IPS DF 6.9 (cell line): Measurements from ENCODE around the gene TRPM8.

Experiments used
- DNase-seq: peaks from one replicate; pipeline ENCODE4 v3.0.0-alpha.2; 2013; ENCODE audit warnings: low read depth, low spot score
- H3K27ac ChIP-seq: one replicate; pipeline ENCODE4 v1.5.1; 2013; ENCODE audit warnings: low read length, control low read depth
- H3K27me3 ChIP-seq: 2 replicates; pipeline ENCODE4 v1.6.1; 2013; ENCODE audit warnings: mild to moderate bottlenecking, low read length; ENCODE audit not compliant: control insufficient read depth, insufficient read depth
- H3K36me3 ChIP-seq: 2 replicates; pipeline ENCODE4 v1.6.1; 2013; ENCODE audit warnings: low read length; ENCODE audit not compliant: control insufficient read depth, insufficient read depth
- H3K4me1 ChIP-seq: 2 replicates; pipeline ENCODE4 v1.6.1; 2013; ENCODE audit warnings: low read length; ENCODE audit not compliant: control insufficient read depth, insufficient read depth
- H3K4me3 ChIP-seq: 2 replicates; pipeline ENCODE4 v1.5.1; 2013; ENCODE audit warnings: mild to moderate bottlenecking, low read length
- H3K9me3 ChIP-seq: 2 replicates; pipeline ENCODE4 v1.6.1; 2013; ENCODE audit warnings: low read length, inconsistent platforms; ENCODE audit not compliant: control insufficient read depth, insufficient read depth
- WGBS: extraction: QIAGEN DNeasy Blood & Tissue Kit; methylation state at CpG from one replicate; pipeline ENCODE4 v1.1.7; 2013; ENCODE audit warnings: mixed read lengths, missing lambda C conversion rate; ENCODE audit not compliant: insufficient read length, insufficient coverage; 5-methylcytosine and 5-hydroxymethylcytosine counted together

Gene TRPM8

DNA sequence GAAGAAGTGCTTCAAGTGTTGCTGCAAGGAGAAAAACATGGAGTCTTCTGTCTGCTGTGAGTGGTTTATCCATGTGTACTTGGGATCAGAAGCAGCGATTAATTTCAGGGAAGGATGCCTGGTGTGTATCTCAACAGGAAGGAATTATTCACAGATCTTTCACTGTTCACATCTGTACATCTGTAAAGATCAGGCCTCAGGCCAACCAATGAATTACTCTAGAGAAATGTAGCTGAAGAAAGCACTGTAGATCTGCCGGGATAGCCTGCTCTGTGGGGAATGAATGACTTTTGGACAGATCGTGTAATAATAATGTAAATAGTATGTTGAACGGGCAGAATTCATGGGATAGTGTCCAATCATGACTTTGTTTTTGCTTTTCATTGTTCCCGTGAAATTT, 79.3 kb downstream of the TRPM8 start:
- H3K27ac ChIP-seq: no peak overlapping the region
- no CpG with 5 or more reads among the region's 5 CpGs for WGBS
- DNase-seq: no peak
- no peaks in the 10 kb centered on the region for H3K4me1 ChIP-seq
- 0 out of 2 replicates have a peak, but pooled peaks cover 3% of the 10 kb centered on the region for H3K36me3 ChIP-seq
- peaks cover 3% of the 10 kb centered on the region; the same call in 1 of the 2 replicates for H3K9me3 ChIP-seq
- H3K4me3 ChIP-seq: no peak overlapping the region
- no peaks in the 10 kb centered on the region for H3K27me3 ChIP-seq

DNA sequence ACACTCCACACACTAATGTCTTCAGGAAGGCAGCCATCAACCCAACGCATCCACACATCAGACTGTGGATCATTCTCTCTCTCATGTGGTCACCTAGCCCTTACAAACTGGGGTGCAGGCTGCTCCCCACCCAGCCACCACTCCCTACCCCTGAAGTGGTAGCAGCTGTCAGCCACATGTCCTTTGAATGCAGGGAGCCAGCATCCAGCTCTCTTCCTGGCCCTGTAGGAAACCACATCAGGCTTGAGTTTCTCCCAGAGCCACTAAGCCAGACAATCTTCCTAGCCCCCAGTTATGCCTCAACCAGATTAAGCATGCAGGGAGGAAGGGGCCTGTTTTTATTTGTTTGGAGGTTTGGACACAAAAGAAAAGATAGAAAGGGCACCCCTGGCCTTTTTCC, 80.5 kb downstream of the TRPM8 start:
- WGBS: no CpG with 5 or more reads among the region's 1 CpG
- Histone ChIP-seq H3K27ac (no peak overlapping the region), H3K4me3 (no peak overlapping the region), H3K4me1 (no peaks in the 10 kb centered on the region), H3K27me3 (no peaks in the 10 kb centered on the region), H3K36me3 (no peaks in the 10 kb centered on the region), H3K9me3 (no peaks in the 10 kb centered on the region)
- DNase-seq: no peak

DNA sequence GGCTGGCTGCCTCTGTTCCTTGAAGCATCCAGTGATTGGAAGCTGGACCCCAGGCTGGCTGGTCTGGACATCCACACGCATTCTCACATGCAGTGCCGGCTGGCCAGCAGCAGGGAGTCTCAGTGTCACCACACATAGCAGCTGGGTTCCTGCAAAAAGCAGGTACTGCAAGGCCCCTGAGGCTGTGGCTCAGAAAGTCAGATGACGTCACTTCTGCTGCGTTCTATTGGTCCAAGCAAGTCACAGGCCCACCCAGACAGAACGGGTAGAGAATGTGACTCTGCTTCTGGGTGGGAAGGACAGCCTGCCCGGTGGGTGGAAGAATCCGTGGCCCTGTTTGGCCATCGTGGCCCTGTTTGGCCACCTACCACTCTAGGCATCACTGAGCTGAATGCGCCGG, 82.0 kb downstream of the TRPM8 start:
- no peaks in the 10 kb centered on the region for H3K36me3 ChIP-seq
- no peak for DNase-seq

DNA sequence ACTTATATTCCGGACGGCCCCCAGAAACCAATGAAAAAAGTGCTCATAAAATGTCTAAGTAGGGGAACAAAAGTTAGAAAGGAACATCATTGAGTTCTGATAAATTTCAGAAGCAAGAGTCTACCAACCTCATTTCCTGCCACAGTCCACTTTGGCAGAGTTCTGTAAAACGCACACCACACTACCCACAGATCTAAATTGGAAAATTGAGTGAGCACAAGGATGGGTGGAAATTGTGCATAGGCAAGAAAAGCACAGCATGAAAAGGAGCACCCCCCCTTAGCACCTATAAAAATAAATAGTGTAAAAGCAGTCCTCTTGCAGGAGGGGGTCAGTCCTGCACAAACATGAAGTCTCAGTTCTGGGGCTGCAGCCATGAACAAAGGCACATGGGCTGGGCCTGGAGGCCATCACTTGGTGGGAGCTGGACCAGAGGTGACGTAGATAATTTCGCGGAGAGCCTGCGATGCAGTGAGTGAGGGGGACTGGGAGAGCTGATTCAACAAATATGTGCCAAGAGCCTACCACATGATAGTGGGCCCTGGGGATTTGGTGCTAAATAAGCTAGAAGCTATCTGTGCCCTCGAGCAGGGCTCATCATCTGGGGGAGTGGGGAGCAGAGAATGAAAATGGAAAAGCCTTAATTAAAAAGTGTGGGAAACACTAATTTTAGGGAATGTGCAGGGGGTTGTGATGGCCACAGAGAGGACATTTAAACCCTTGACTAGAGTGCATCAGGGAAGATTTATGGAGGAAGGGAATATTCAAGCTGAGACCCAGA, 84.4 kb downstream of the TRPM8 start:
- Histone ChIP-seq H3K4me1 (no peaks in the 10 kb centered on the region), H3K27me3 (no peaks in the 10 kb centered on the region), H3K4me3 (no peak overlapping the region), H3K9me3 (no peaks in the 10 kb centered on the region), H3K36me3 (no peaks in the 10 kb centered on the region), H3K27ac (no peak overlapping the region)
- no peak for DNase-seq
- no CpG with 5 or more reads among the region's 8 CpGs for WGBS

More for the DNA sequence above, 82.0 kb downstream of the TRPM8 start:
- Histone ChIP-seq H3K9me3 (no peaks in the 10 kb centered on the region), H3K27me3 (no peaks in the 10 kb centered on the region), H3K4me1 (no peaks in the 10 kb centered on the region), H3K4me3 (no peak overlapping the region), H3K27ac (no peak overlapping the region)
- WGBS: no CpG with 5 or more reads among the region's 10 CpGs

DNA sequence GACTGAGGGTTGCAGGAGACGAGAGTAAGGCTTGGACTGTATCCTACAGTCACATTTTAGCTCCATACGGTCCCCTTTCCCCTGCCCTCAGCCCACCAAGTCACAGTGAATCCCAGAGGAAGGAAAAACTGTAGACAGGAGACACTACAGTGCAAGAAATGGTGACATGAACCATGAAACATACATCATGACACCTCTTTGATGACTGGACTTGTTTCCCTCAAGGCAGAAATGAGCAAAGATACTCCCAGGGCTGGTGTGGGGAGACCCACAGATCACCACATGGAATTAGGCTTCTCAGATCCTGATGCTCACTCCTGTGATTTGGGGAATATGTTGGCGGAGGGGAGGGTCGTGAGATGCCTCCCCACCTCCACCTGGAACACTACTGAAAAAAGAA, 85.1 kb downstream of the TRPM8 start:
- Histone ChIP-seq H3K4me1 (no peaks in the 10 kb centered on the region), H3K4me3 (no peak overlapping the region), H3K9me3 (no peaks in the 10 kb centered on the region), H3K36me3 (no peaks in the 10 kb centered on the region), H3K27ac (no peak overlapping the region), H3K27me3 (no peaks in the 10 kb centered on the region)
- no peak for DNase-seq
- WGBS: no CpG with 5 or more reads among the region's 4 CpGs

DNA sequence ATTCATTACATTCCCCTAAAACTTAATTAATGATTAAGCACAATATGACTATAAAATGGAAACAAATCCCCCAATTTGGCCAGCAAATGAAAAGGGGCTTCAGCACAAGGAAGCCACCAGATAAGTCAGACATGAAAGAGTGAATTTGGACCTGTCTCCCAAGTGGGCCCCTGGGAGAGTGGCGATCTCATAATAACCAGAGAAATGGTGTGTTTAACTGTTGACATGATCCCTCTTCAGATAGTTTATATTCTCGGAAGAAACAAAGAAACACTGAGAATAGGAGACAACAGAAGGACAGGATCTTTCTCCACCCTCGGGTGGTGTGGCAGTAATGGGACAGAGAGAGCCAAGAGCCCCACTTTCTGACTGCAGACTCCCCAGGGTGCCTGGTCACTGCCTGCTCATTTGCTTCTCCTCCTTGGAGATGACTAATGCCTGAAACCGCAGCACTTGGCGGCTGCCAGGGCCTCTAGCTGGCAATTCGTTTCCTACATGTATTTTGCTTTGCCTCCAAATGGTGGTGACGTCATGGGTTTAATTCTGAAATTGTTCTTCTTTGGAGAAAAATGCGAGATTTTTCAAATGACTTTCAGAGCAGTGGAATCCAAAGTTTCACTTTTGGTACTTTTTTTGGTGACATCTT, 86.9 kb downstream of the TRPM8 start:
- no peaks in the 10 kb centered on the region for H3K27me3 ChIP-seq
- no peaks in the 10 kb centered on the region for H3K36me3 ChIP-seq
- no peak for DNase-seq
- WGBS: no CpG with 5 or more reads among the region's 8 CpGs
- no peak overlapping the region for H3K4me3 ChIP-seq
- no peaks in the 10 kb centered on the region for H3K9me3 ChIP-seq
- no peak overlapping the region for H3K27ac ChIP-seq
- no peaks in the 10 kb centered on the region for H3K4me1 ChIP-seq

DNA sequence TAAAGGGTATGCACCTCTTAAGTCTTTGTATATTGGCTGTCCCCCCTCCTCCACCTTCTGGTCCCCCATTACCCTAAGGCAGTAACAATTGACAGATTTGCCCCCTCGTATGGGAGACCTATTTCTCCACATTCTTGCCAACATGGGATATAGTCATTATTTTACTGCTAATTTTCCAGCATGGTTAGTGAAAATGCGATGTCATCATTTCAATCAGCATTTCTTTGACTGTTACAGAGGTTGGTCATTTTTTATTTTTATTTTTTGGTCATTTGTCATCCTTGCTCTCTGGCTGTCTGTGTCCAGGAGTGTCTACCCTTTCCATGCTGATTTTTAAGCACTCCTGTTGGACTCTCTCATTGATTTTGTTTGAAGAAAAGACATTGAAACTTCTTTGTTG, 88.0 kb downstream of the TRPM8 start:
- H3K4me3 ChIP-seq: no peak overlapping the region
- no peaks in the 10 kb centered on the region; the same call in 1 of the 2 replicates for H3K4me1 ChIP-seq
- no peaks in the 10 kb centered on the region for H3K27me3 ChIP-seq
- DNase-seq: no peak
- H3K36me3 ChIP-seq: no peaks in the 10 kb centered on the region
- no CpG with 5 or more reads among the region's 2 CpGs for WGBS
- H3K9me3 ChIP-seq: no peaks in the 10 kb centered on the region
- no peak overlapping the region for H3K27ac ChIP-seq

DNA sequence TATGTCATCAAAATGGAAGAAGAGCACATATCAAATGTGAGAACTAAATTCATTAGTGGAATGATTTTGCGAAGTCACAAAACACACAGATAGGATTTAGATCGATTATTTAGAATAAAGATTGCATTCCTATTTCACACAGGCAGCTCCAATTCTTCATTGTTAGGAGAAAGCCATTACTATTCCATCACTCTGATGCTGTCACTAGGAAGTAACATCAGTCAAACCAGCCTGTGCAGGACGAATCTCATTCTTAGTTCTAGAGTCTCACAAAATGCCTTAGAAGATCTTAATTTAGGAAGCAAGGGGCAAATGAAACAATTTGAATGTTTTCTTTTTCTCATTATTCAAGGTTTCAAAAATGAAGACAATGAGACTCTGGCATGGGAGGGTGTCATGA, 89.3 kb downstream of the TRPM8 start:
- H3K27ac ChIP-seq: no peak overlapping the region
- no peaks in the 10 kb centered on the region for H3K36me3 ChIP-seq
- H3K9me3 ChIP-seq: no peaks in the 10 kb centered on the region
- no CpG with 5 or more reads among the region's 3 CpGs for WGBS
- H3K4me1 ChIP-seq: no peaks in the 10 kb centered on the region; the same call in 1 of the 2 replicates
- no peaks in the 10 kb centered on the region for H3K27me3 ChIP-seq
- no peak for DNase-seq
- no peak overlapping the region for H3K4me3 ChIP-seq

DNA sequence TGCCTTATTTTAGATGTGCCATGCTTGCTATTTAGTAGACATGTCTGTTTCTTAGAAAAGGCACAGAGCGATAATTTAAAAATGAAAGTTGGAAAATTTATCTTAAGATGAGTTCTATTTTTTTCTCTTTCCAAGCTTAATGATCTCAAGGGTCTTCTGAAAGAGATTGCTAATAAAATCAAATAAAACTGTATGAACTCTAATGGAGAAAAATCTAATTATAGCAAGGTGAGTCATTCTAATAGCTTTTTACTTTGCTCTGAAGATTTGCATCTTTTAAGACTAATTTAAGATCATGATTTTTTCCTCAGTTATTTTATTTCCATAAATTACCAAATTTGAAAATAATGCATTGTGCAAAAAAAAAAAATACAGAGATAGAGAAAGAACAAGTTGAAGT, 97.3 kb downstream of the TRPM8 start:
- Histone ChIP-seq H3K4me1 (no peaks in the 10 kb centered on the region), H3K9me3 (no peaks in the 10 kb centered on the region), H3K27me3 (no peaks in the 10 kb centered on the region), H3K27ac (no peak overlapping the region), H3K4me3 (no peak overlapping the region), H3K36me3 (no peaks in the 10 kb centered on the region)
- no peak for DNase-seq
- WGBS: no CpG with 5 or more reads among the region's 1 CpG

DNA sequence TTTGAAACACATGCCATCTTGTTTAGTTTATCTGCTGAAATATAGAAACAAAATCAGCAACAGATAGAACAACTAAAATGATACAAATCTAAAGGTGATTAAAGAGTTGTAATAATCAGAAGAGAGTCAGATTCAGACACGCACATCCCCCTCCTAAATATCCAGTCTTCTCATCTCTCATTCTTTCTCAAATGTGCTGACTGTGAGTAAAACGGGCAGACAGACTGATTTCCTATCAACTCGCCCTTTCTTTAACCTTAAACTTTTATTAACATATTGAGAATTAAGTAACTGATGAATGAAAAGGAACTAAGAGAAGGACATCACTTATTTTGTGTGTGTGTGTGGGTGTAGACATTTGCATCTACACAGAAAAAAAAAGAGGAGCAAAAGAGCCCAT, 98.7 kb downstream of the TRPM8 start:
- H3K9me3 ChIP-seq: no peaks in the 10 kb centered on the region
- no peaks in the 10 kb centered on the region for H3K36me3 ChIP-seq
- no peaks in the 10 kb centered on the region for H3K4me1 ChIP-seq
- no CpG with 5 or more reads among the region's 3 CpGs for WGBS
- no peaks in the 10 kb centered on the region for H3K27me3 ChIP-seq
- DNase-seq: no peak
- no peak overlapping the region for H3K27ac ChIP-seq
- no peak overlapping the region for H3K4me3 ChIP-seq

DNA sequence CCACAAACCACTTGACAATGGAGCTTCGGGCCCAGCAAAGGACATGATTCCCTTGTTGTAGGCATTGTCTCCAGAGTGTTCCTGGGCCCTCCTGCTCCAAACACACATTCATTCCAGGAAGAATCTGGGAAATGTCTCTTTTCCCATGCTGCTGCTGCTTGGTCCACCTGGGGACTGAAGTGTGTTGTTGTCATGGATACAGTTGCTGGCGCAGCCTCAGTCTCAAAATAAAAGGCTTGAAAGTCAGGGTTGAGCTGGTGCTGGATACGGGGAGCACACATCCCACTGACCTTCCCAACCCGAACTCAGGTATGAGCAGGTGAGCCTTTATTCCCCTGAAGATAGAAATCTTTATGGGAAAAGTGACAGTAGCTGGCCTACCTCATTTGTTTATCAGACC, 102.7 kb downstream of the TRPM8 start:
- no peaks in the 10 kb centered on the region for H3K27me3 ChIP-seq
- H3K36me3 ChIP-seq: no peaks in the 10 kb centered on the region
- H3K4me3 ChIP-seq: no peak overlapping the region
- no peaks in the 10 kb centered on the region for H3K9me3 ChIP-seq
- no peak overlapping the region for H3K27ac ChIP-seq
- WGBS: no CpG with 5 or more reads among the region's 4 CpGs
- H3K4me1 ChIP-seq: no peaks in the 10 kb centered on the region
- no peak for DNase-seq
